Ascending aorta (tissue), 2 donors: ENCODE measurements around the gene VASH2. TPM values are rescaled to one million over a fixed set of nuclear protein-coding genes. Genes with fewer than 3 reads are reported as not detected.
"Not testable (repeated sequence)": the region's sequence is repeated elsewhere in the genome, so short reads cannot be mapped to it uniquely, and the experiment has no call there.

Experiments
- DNase-seq, 2 donors: peaks; one replicate each; pipeline ENCODE4 v3.0.0-alpha.2; 2019; ENCODE audit warnings: low spot score in 2 of 2
- H3K27ac ChIP-seq, 2 donors: fragments of 200-600 bp; sonication (generic); one replicate each; pipeline ENCODE4 v1.5.1; 2016 to 2017; ENCODE audit warnings: mild to moderate bottlenecking in 1 of 2
- H3K27me3 ChIP-seq: fragments of 200-600 bp; sonication (generic); one replicate; pipeline ENCODE4 v1.5.1; 2017
- H3K36me3 ChIP-seq, 2 donors: fragments of 200-600 bp; sonication (generic); one replicate each; pipeline ENCODE4 v1.5.1; 2016
- H3K4me1 ChIP-seq, 2 donors: fragments of 200-600 bp; sonication (generic); one replicate each; pipeline ENCODE4 v1.5.1; 2016 to 2017; ENCODE audit warnings: mild to moderate bottlenecking in 1 of 2
- H3K4me3 ChIP-seq, 2 donors: fragments of 200-600 bp; sonication (generic); one replicate each; pipeline ENCODE4 v1.5.1; 2016 to 2017; ENCODE audit warnings: mild to moderate bottlenecking in 1 of 2
- H3K9me3 ChIP-seq, 2 donors: fragments of 200-600 bp; sonication (generic); one replicate each; pipeline ENCODE4 v1.5.1; 2016
- intact Hi-C: fragments of 100-400 bp; cut with DNase I; formaldehyde crosslinking; loops from one replicate; pipeline ENCODE4 v1.15.1; 2023
- total RNA-seq: library from RNA; depleted of rRNA; stranded (reverse); fragments of >200 nt; gene quantifications from one replicate; pipeline ENCODE4 v1.1.0, GENCODE V29; 2016
- TF ChIP-seq, protein P1 (sequence below), 3 experiments: fragments of 200-600 bp in 2 of 3; fragments of 450-650 bp in 1 of 3; sonication (generic) in 2 of 3; IDR thresholded peaks; one replicate each; pipeline ENCODE4 v1.5.1; 2016 to 2019; ENCODE audit warnings: antibody characterized with exemption in 3 of 3, mild to moderate bottlenecking in 1 of 3, moderate library complexity in 1 of 3

The VASH2 gene
- total RNA-seq, 1 donor from 2014 or later = 0.11 TPM

DNA sequence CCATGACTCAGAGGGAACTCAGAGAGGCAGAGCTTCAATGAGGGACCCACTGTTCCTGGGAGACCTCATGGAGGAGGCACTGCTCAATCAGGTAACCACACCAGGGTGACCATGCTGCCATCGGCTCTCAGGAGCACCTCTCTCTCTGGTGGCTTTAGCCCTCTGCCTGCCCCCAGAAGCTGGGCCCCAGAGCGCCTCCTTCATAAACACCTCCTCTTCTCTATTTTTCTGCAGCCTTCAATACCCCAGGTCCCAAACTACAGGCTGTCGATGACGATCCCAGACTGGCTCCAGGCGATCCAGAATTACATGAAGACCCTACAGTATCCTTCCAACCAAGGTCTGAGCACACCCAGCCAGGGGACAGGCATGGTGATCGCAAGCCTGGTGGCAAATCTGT lies 10.6 kb downstream of the VASH2 start:
- TF ChIP-seq, protein P1, sequence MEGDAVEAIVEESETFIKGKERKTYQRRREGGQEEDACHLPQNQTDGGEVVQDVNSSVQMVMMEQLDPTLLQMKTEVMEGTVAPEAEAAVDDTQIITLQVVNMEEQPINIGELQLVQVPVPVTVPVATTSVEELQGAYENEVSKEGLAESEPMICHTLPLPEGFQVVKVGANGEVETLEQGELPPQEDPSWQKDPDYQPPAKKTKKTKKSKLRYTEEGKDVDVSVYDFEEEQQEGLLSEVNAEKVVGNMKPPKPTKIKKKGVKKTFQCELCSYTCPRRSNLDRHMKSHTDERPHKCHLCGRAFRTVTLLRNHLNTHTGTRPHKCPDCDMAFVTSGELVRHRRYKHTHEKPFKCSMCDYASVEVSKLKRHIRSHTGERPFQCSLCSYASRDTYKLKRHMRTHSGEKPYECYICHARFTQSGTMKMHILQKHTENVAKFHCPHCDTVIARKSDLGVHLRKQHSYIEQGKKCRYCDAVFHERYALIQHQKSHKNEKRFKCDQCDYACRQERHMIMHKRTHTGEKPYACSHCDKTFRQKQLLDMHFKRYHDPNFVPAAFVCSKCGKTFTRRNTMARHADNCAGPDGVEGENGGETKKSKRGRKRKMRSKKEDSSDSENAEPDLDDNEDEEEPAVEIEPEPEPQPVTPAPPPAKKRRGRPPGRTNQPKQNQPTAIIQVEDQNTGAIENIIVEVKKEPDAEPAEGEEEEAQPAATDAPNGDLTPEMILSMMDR (IDR thresholded peaks at IDR 0.05) = no peak
- Histone ChIP-seq H3K36me3 (no peaks in the 10 kb centered on the region), H3K27ac (no peak overlapping the region), H3K4me3 (no peak overlapping the region), H3K4me1 (no peaks in the 10 kb centered on the region), H3K27me3 (no peaks in the 10 kb centered on the region), H3K9me3 (no peaks in the 10 kb centered on the region)
- no peak for DNase-seq
- intact Hi-C loops = no loop called here

DNA sequence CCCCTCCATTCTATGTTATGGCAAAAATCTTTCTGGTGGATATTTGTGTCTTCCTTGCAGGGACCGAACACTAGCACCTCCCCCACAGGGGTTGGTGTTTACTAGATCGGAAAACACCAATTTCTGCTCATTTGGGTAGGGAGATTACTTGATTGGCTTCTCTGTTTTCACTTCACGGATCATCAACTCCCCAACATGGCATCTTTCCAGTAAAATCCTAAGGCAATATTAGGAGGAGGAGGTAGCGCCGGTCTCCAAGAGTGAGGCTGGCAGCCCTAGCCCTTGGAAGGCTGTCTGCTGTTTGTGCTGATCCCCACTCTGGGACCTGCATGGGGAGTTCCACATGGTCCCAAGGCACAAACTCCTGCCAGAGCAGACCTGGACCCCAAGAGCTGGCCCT lies 12.2 kb downstream of the VASH2 start:
- Histone ChIP-seq H3K27me3 (no peaks in the 10 kb centered on the region), H3K27ac (no peak overlapping the region), H3K4me1 (no peaks in the 10 kb centered on the region), H3K36me3 (no peaks in the 10 kb centered on the region), H3K4me3 (no peak overlapping the region), H3K9me3 (no peaks in the 10 kb centered on the region)
- TF ChIP-seq, protein P1 (IDR thresholded peaks at IDR 0.05) = no peak
- intact Hi-C loops = no loop called here
- DNase-seq = no peak

DNA sequence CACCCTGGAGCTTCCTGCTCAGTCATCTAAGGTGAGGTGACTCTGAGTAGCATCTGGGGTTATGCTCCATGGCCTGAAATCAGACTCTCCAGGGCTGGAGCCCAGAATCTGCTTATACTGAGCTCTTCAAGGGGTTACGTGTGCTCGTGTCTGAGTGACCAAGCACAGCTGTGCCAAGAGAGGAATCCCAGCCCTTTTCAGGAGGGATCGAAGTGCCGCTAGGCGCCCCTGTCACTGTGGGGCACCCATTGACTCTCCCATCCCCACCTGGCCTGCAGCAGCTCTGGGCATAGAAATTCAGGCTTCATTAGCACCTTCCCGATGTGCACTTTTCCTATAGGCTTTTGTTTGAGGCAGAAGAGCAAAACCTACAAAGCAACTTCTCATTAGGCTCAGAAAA lies 13.8 kb downstream of the VASH2 start:
- TF ChIP-seq, protein P1 (IDR thresholded peaks at IDR 0.05) = no peak
- no peaks in the 10 kb centered on the region for H3K27me3 ChIP-seq
- H3K4me3 ChIP-seq = no peak overlapping the region
- intact Hi-C loops = no loop called here
- no peaks in the 10 kb centered on the region for H3K4me1 ChIP-seq
- H3K36me3 ChIP-seq = no peaks in the 10 kb centered on the region
- DNase-seq = no peak
- H3K9me3 ChIP-seq = no peaks in the 10 kb centered on the region
- H3K27ac ChIP-seq = no peak overlapping the region

DNA sequence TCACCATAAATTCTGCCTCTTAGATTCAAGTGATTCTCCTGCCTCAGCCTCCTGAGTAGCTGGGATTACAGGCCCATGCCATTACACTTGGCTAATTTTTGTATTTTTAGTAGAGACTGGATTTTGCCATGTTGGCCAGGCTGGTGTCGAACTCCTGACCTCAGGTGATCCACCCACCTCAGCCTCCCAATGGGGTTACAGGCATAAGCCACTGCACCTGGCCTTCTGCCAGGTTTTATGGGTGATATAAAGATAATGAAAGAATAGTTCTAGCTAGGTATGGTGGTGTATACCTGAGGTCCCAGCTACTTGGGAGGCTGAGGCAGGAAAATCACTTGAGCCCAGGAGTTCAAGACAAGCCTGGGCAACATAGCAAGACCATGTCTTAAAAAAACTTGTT lies 14.7 kb downstream of the VASH2 start:
- H3K27ac ChIP-seq, H3K4me3 ChIP-seq, H3K27me3 ChIP-seq, H3K4me1 ChIP-seq, DNase-seq, H3K36me3 ChIP-seq, H3K9me3 ChIP-seq, intact Hi-C loops: not testable (repeated sequence)

DNA sequence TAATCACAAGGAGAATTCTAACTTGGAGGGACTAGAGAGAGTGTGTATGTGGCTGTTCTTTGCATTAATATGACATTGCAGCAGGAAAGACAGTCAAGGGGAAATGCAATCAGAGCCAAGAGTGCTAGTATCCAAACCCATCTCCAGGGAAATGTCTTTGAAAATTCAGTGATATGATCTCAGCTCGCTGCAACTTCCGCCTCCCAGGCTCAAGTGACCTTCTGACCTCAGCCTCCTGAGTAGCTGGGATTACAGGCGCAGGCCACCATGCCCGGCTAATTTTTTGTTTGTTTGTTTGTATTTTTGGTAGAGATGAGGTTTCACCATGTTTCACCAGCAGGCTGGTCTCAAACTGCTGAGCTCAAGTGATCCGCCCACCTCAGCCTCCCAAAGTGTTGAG lies 16.3 kb downstream of the VASH2 start:
- no peak overlapping the region for H3K27ac ChIP-seq
- H3K4me3 ChIP-seq = no peak overlapping the region
- no peaks in the 10 kb centered on the region for H3K9me3 ChIP-seq
- no peaks in the 10 kb centered on the region for H3K27me3 ChIP-seq
- no peaks in the 10 kb centered on the region for H3K36me3 ChIP-seq
- intact Hi-C loops = no loop called here
- H3K4me1 ChIP-seq = no peaks in the 10 kb centered on the region
- no peak for DNase-seq
- TF ChIP-seq, protein P1 (IDR thresholded peaks at IDR 0.05) = no peak

DNA sequence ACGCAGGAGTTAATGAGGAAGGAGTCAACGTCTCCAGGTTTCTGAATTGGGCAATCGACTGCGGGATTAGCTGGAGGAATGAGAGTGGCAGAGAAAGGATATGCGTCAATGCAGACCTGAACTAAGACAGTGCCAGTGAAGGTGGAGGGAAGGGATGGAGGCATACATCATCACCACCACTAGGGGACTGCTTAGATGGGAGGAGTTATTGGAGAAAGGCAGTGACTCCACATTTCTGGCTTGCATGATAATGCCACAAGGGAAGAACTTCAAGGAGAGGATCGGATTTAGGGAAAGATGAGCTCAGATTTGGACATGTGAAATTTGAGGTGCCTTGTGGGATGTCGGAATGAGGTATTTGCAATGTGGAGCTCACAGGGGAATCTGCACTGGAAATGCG lies 17.5 kb downstream of the VASH2 start:
- Histone ChIP-seq H3K27me3 (no peaks in the 10 kb centered on the region), H3K36me3 (no peaks in the 10 kb centered on the region), H3K27ac (no peak overlapping the region), H3K9me3 (no peaks in the 10 kb centered on the region), H3K4me3 (no peak overlapping the region), H3K4me1 (no peaks in the 10 kb centered on the region)
- TF ChIP-seq, protein P1 (IDR thresholded peaks at IDR 0.05) = peak in 1 of 3 experiments; percentile 4
- DNase-seq = no peak
- intact Hi-C loops = no loop called here
